AG04450 (cell line): Measurements from ENCODE around the gene CHST11. TPM values are rescaled to one million over a fixed set of nuclear protein-coding genes. Genes with fewer than 3 reads are reported as not detected.

Experiments
- CTCF ChIA-PET: fragments of 300-600, 350-600 bp; formaldehyde crosslinking; extraction: SDS; loops from one replicate; lab custom pipeline; 2022; ENCODE audit warnings: antibody characterized with exemption, inconsistent platforms; lab: Charles Lee
- POLR2A ChIA-PET: fragments of 350-600 bp; formaldehyde crosslinking; extraction: SDS; loops from one replicate; lab custom pipeline; 2021; ENCODE audit warnings: antibody characterized with exemption, inconsistent platforms; lab: Yijun Ruan, JAX
- DNase-seq: peaks from one replicate; pipeline ENCODE4 v3.0.0-alpha.2; 2011; ENCODE audit warnings: low read depth, low spot score
- H3K27ac ChIP-seq: one replicate; pipeline ENCODE4 v1.5.1; 2012; ENCODE audit warnings: low read depth, low read length, control low read depth
- H3K27me3 ChIP-seq: one replicate; pipeline ENCODE4 v1.6.0; 2012; ENCODE audit warnings: low read length; ENCODE audit not compliant: control insufficient read depth, insufficient read depth
- H3K4me3 ChIP-seq: 2 replicates; pipeline ENCODE4 v1.5.1; 2011; ENCODE audit warnings: mild to moderate bottlenecking, low read depth, low read length, control low read depth
- H3K9me3 ChIP-seq: 2 replicates; pipeline ENCODE4 v1.5.1; 2012; ENCODE audit warnings: low read length; ENCODE audit not compliant: control insufficient read depth, insufficient read depth
- CTCF ChIP-seq: IDR thresholded peaks from 2 replicates; pipeline ENCODE4 v1.5.1; 2011; ENCODE audit warnings: low read depth, low read length, control low read depth, inconsistent platforms
- polyA plus RNA-seq: library from polyadenylated mRNA; depleted of rRNA; stranded (reverse); fragments of >200 nt; gene quantifications from 2 replicates; pipeline ENCODE4 v1.2.3, GENCODE V29; 2011

The CHST11 gene
- polyA plus RNA-seq, 1 experiment: 2.7 TPM

GRCh38 chr12:104623883-104624282 is 167.1 kb downstream of the CHST11 start:
- no peaks in the 10 kb centered on the region for H3K9me3 ChIP-seq
- no peak overlapping the region for H3K4me3 ChIP-seq
- no peak for TF ChIP-seq CTCF
- no peak for DNase-seq
- POLR2A ChIA-PET: no interaction called here
- peaks cover 5% of the 10 kb centered on the region for H3K27me3 ChIP-seq
- H3K27ac ChIP-seq: no peak overlapping the region
- CTCF ChIA-PET: no interaction called here

GRCh38 chr12:104624529-104624928 is 167.8 kb downstream of the CHST11 start:
- ChIA-PET POLR2A (no interaction called here), CTCF (no interaction called here)
- Histone ChIP-seq H3K27ac (no peak overlapping the region), H3K27me3 (peaks cover 5% of the 10 kb centered on the region), H3K4me3 (no peak overlapping the region), H3K9me3 (no peaks in the 10 kb centered on the region)
- no peak for DNase-seq
- no peak for TF ChIP-seq CTCF

GRCh38 chr12:104626069-104626837 is 169.5 kb downstream of the CHST11 start:
- CTCF ChIA-PET: no interaction called here
- Histone ChIP-seq H3K27ac (no peak overlapping the region), H3K9me3 (no peaks in the 10 kb centered on the region), H3K27me3 (peaks cover 5% of the 10 kb centered on the region), H3K4me3 (no peak overlapping the region)
- no peak for DNase-seq
- POLR2A ChIA-PET: no interaction called here
- TF ChIP-seq CTCF: no peak

- no peak for DNase-seq
- no peak overlapping the region for H3K4me3 ChIP-seq
- CTCF ChIA-PET: interaction anchor here (0.5 kb wide), 1 partner anchor 202 kb away, joined by 3 read pairs; no protein-coding TSS in a partner anchor
- POLR2A ChIA-PET: no interaction called here
- no peak overlapping the region for H3K27ac ChIP-seq
- TF ChIP-seq CTCF: no peak
- H3K27me3 ChIP-seq: peaks cover 5% of the 10 kb centered on the region
- H3K9me3 ChIP-seq: no peaks in the 10 kb centered on the region
These were observed 170.7 kb downstream of the CHST11 start for GRCh38 chr12:104627231-104627989.
